ENCODE measurements around the gene GRB2.

DNA sequence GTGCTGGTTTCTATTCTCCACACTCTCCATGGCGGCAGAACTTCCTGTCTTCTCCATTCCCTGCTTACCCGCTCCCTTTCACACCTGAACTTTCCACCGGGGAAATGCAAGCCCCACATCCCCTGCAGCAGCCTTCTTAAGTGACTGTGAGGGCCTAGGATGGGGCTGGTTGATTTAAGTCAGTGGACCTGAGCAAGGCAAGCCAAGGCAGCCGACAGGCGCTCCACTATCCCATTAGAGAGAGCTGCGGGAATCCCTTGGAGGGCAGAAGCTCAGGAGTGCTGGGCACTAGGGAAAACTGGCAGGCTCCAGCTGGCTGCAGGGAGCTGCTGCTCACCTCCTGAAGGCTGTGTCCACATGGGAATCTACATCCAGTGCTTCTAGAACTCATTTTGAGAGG, 80.1 kb downstream of the GRB2 start:
- TF ChIP-seq SP1 (IDR thresholded peaks at IDR 0.05) (no peak), L3MBTL2 (conservative IDR thresholded peaks at IDR 0.05) (no peak), LEF1 (IDR thresholded peaks at IDR 0.05; ENCODE audit: borderline replicate concordance) (no peak), BHLHE40 (IDR thresholded peaks at IDR 0.05; ENCODE audit: borderline replicate concordance) (no peak), FOXM1 (IDR thresholded peaks at IDR 0.05; ENCODE audit: borderline replicate concordance) (no peak), ARNT (IDR thresholded peaks at IDR 0.05) (no peak)
- TF ChIP-seq, protein P1, sequence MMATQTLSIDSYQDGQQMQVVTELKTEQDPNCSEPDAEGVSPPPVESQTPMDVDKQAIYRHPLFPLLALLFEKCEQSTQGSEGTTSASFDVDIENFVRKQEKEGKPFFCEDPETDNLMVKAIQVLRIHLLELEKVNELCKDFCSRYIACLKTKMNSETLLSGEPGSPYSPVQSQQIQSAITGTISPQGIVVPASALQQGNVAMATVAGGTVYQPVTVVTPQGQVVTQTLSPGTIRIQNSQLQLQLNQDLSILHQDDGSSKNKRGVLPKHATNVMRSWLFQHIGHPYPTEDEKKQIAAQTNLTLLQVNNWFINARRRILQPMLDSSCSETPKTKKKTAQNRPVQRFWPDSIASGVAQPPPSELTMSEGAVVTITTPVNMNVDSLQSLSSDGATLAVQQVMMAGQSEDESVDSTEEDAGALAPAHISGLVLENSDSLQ (IDR thresholded peaks at IDR 0.05), result no peak
